Upper lobe of left lung (tissue), 4 donors: Measurements from ENCODE around the gene ZNHIT2.

Experiments
- EP300 ChIP-seq, 4 donors: sonication (generic); formaldehyde crosslinking; IDR thresholded peaks; one replicate each; pipeline ENCODE4 v1.5.1; 2017; ENCODE audit warnings: antibody characterized with exemption in 4 of 4, control low read depth in 2 of 4
- POLR2A ChIP-seq, 4 donors: fragments of 450-650 bp; IDR thresholded peaks; one replicate each; pipeline ENCODE4 v1.5.1; 2016 to 2017; ENCODE audit warnings: antibody characterized with exemption in 4 of 4, mild to moderate bottlenecking in 2 of 4
- TF ChIP-seq, protein P1 (sequence below), 6 experiments: fragments of 450-650 bp in 4 of 6; fragments of 200-600 bp in 2 of 6; sonication (generic) in 2 of 6; IDR thresholded peaks; one replicate each; pipeline ENCODE4 v1.5.1; 2016 to 2019; ENCODE audit warnings: antibody characterized with exemption in 6 of 6

- TF ChIP-seq, protein P1, sequence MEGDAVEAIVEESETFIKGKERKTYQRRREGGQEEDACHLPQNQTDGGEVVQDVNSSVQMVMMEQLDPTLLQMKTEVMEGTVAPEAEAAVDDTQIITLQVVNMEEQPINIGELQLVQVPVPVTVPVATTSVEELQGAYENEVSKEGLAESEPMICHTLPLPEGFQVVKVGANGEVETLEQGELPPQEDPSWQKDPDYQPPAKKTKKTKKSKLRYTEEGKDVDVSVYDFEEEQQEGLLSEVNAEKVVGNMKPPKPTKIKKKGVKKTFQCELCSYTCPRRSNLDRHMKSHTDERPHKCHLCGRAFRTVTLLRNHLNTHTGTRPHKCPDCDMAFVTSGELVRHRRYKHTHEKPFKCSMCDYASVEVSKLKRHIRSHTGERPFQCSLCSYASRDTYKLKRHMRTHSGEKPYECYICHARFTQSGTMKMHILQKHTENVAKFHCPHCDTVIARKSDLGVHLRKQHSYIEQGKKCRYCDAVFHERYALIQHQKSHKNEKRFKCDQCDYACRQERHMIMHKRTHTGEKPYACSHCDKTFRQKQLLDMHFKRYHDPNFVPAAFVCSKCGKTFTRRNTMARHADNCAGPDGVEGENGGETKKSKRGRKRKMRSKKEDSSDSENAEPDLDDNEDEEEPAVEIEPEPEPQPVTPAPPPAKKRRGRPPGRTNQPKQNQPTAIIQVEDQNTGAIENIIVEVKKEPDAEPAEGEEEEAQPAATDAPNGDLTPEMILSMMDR (IDR thresholded peaks at IDR 0.05): no peak
- TF ChIP-seq EP300 (IDR thresholded peaks at IDR 0.05): no peak
- TF ChIP-seq POLR2A (IDR thresholded peaks at IDR 0.05): no peak
These were observed 41.5 kb upstream of the ZNHIT2 start for GRCh38 chr11:65159012-65159411.
